Neuron (in vitro differentiated cells): ENCODE measurements around the gene ZNF487.
A peak's percentile ranks its signal among the peaks of the same experiment; 100 is the strongest.
"Not testable (repeated sequence)": the region's sequence is repeated elsewhere in the genome, so short reads cannot be mapped to it uniquely, and the experiment has no call there.

Experiments
- H2AFZ ChIP-seq: one replicate; pipeline ENCODE4 v1.6.1; 2013; ENCODE audit warnings: low read depth, mild to moderate bottlenecking, inconsistent platforms, low read length, moderate library complexity
- H3K27me3 ChIP-seq: one replicate; pipeline ENCODE4 v1.6.1; 2013; ENCODE audit warnings: low read length; ENCODE audit not compliant: insufficient read depth
- H3K36me3 ChIP-seq: one replicate; pipeline ENCODE4 v1.6.1; 2013; ENCODE audit warnings: low read length; ENCODE audit not compliant: insufficient read depth
- H3K4me1 ChIP-seq: one replicate; pipeline ENCODE4 v1.6.1; 2013; ENCODE audit warnings: low read length; ENCODE audit not compliant: insufficient read depth
- H3K4me3 ChIP-seq: 2 replicates; pipeline ENCODE4 v1.5.1; 2013; ENCODE audit warnings: mild to moderate bottlenecking, low read length, moderate library complexity
- H3K9me3 ChIP-seq: one replicate; pipeline ENCODE4 v1.6.1; 2013; ENCODE audit warnings: low read length

ZNF487 gene

GRCh38 chr10:43408710-43409384 lies 28.1 kb upstream of the ZNF487 start, which contains the start of gene HNRNPF:
HNRNPF (minus strand) TSS chr10:43409186; CDS start chr10:43387884, 21,302 bp downstream.
- Histone ChIP-seq H2AFZ (peak within 1 kb of the TSS; percentile 87), H3K4me3 (peak within 1 kb of the TSS; percentile 96), H3K27me3 (no peaks in the 10 kb centered on the region), H3K9me3 (peaks cover 4% of the 10 kb centered on the region), H3K36me3 (peaks cover 2% of the 10 kb centered on the region), H3K4me1 (peaks cover 7% of the 10 kb centered on the region)

GRCh38 chr10:43409385-43410109 lies 27.4 kb upstream of the ZNF487 start:
- Histone ChIP-seq H2AFZ (no peak overlapping the region), H3K4me1 (peaks cover 7% of the 10 kb centered on the region), H3K27me3 (no peaks in the 10 kb centered on the region), H3K9me3 (peaks cover 2% of the 10 kb centered on the region), H3K36me3 (no peaks in the 10 kb centered on the region), H3K4me3 (peak overlapping the region; percentile 47)

GRCh38 chr10:43410345-43410744 lies 26.6 kb upstream of the ZNF487 start:
- H3K36me3 ChIP-seq, result no peaks in the 10 kb centered on the region
- H3K9me3 ChIP-seq, result no peaks in the 10 kb centered on the region
- H3K4me3 ChIP-seq, result no peak overlapping the region
- no peaks in the 10 kb centered on the region for H3K27me3 ChIP-seq
- peaks cover 7% of the 10 kb centered on the region for H3K4me1 ChIP-seq
- no peak overlapping the region for H2AFZ ChIP-seq

GRCh38 chr10:43411536-43411935 lies 25.4 kb upstream of the ZNF487 start:
- Histone ChIP-seq H3K9me3 (no peaks in the 10 kb centered on the region), H3K27me3 (no peaks in the 10 kb centered on the region), H3K36me3 (no peaks in the 10 kb centered on the region), H3K4me1 (no peaks in the 10 kb centered on the region), H3K4me3 (no peak overlapping the region), H2AFZ (no peak overlapping the region)

GRCh38 chr10:43415544-43415943 lies 21.4 kb upstream of the ZNF487 start:
- Histone ChIP-seq H3K4me1 (no peaks in the 10 kb centered on the region), H2AFZ (no peak overlapping the region), H3K9me3 (no peaks in the 10 kb centered on the region), H3K4me3 (no peak overlapping the region), H3K27me3 (no peaks in the 10 kb centered on the region), H3K36me3 (no peaks in the 10 kb centered on the region)

GRCh38 chr10:43417950-43418768 lies 18.8 kb upstream of the ZNF487 start:
- no peak overlapping the region for H2AFZ ChIP-seq
- H3K9me3 ChIP-seq, result peaks cover 5% of the 10 kb centered on the region
- H3K36me3 ChIP-seq, result no peaks in the 10 kb centered on the region
- no peaks in the 10 kb centered on the region for H3K4me1 ChIP-seq
- no peak overlapping the region for H3K4me3 ChIP-seq
- no peaks in the 10 kb centered on the region for H3K27me3 ChIP-seq

GRCh38 chr10:43419997-43420368 lies 16.9 kb upstream of the ZNF487 start:
- Histone ChIP-seq H3K27me3 (no peaks in the 10 kb centered on the region), H3K4me1 (no peaks in the 10 kb centered on the region), H3K9me3 (peaks cover 5% of the 10 kb centered on the region), H3K4me3 (no peak overlapping the region), H2AFZ (no peak overlapping the region), H3K36me3 (no peaks in the 10 kb centered on the region)

GRCh38 chr10:43420369-43421200 lies 16.3 kb upstream of the ZNF487 start:
- H3K4me1 ChIP-seq, result no peaks in the 10 kb centered on the region
- H2AFZ ChIP-seq, result no peak overlapping the region
- H3K36me3 ChIP-seq, result no peaks in the 10 kb centered on the region
- no peaks in the 10 kb centered on the region for H3K27me3 ChIP-seq
- peaks cover 5% of the 10 kb centered on the region for H3K9me3 ChIP-seq
- H3K4me3 ChIP-seq, result no peak overlapping the region

- Histone ChIP-seq H2AFZ (no peak overlapping the region), H3K27me3 (no peaks in the 10 kb centered on the region), H3K4me1 (no peaks in the 10 kb centered on the region), H3K36me3 (no peaks in the 10 kb centered on the region), H3K4me3 (no peak overlapping the region), H3K9me3 (peaks cover 5% of the 10 kb centered on the region)
These were observed 15.8 kb upstream of the ZNF487 start for GRCh38 chr10:43421201-43421507.

GRCh38 chr10:43421519-43421918 lies 15.4 kb upstream of the ZNF487 start:
- H3K4me3 ChIP-seq, result no peak overlapping the region
- H3K36me3 ChIP-seq, result no peaks in the 10 kb centered on the region
- H3K27me3 ChIP-seq, result no peaks in the 10 kb centered on the region
- H3K9me3 ChIP-seq, result peaks cover 5% of the 10 kb centered on the region
- H3K4me1 ChIP-seq, result no peaks in the 10 kb centered on the region
- no peak overlapping the region for H2AFZ ChIP-seq

GRCh38 chr10:43421944-43422343 lies 15.0 kb upstream of the ZNF487 start:
- H3K4me1 ChIP-seq, H3K27me3 ChIP-seq, H3K36me3 ChIP-seq, H3K9me3 ChIP-seq, H3K4me3 ChIP-seq, H2AFZ ChIP-seq: not testable (repeated sequence)

GRCh38 chr10:43424416-43424815 lies 12.5 kb upstream of the ZNF487 start:
- H2AFZ ChIP-seq, result no peak overlapping the region
- H3K4me3 ChIP-seq, result no peak overlapping the region
- H3K36me3 ChIP-seq, result no peaks in the 10 kb centered on the region
- H3K9me3 ChIP-seq, result peaks cover 5% of the 10 kb centered on the region
- H3K27me3 ChIP-seq, result no peaks in the 10 kb centered on the region
- H3K4me1 ChIP-seq, result no peaks in the 10 kb centered on the region
